SK-N-MC (cell line): ENCODE measurements around the gene VPS37C.
"Not testable (repeated sequence)": the region's sequence is repeated elsewhere in the genome, so short reads cannot be mapped to it uniquely, and the experiment has no call there.

Experiments
- DNase-seq: peaks from one replicate; pipeline ENCODE4 v3.0.0-alpha.2; 2011; ENCODE audit warnings: low read depth, low spot score
- H3K27ac ChIP-seq: fragments of 200-600 bp; sonication (generic); 2 replicates; pipeline ENCODE4 v1.5.1; 2016; ENCODE audit warnings: mixed run types
- H3K36me3 ChIP-seq: fragments of 200-600 bp; sonication (generic); 2 replicates; pipeline ENCODE4 v1.6.1; 2017; ENCODE audit warnings: antibody characterized with exemption, low read length, mixed read lengths; ENCODE audit not compliant: insufficient read depth
- H3K4me3 ChIP-seq: fragments of 200-600 bp; sonication (generic); 2 replicates; pipeline ENCODE4 v1.5.1; 2016
- H3K9ac ChIP-seq: fragments of 200-600 bp; sonication (generic); 2 replicates; pipeline ENCODE4 v1.8.0; 2017; ENCODE audit warnings: mixed run types, mixed read lengths; ENCODE audit not compliant: insufficient read length
- H3K9me3 ChIP-seq: fragments of 200-600 bp; sonication (generic); 2 replicates; pipeline ENCODE4 v1.6.1; 2017; ENCODE audit warnings: low read depth, mild to moderate bottlenecking, antibody characterized with exemption, low read length, moderate library complexity, mixed read lengths
- EZH2 ChIP-seq: fragments of 200-600 bp; sonication (generic); IDR thresholded peaks from one replicate; pipeline ENCODE4 v1.6.1; 2017; ENCODE audit warnings: antibody characterized with exemption
- FOXP2 ChIP-seq: optimal IDR thresholded peaks from 2 replicates; pipeline ENCODE3; 2011; ENCODE audit warnings: mild to moderate bottlenecking, moderate library complexity; ENCODE audit not compliant: insufficient read depth; ENCODE audit errors: extremely low read length, control extremely low read depth
- POLR2AphosphoS5 ChIP-seq: IDR thresholded peaks from 2 replicates; pipeline ENCODE4 v1.6.1; 2012; ENCODE audit warnings: mild to moderate bottlenecking, low read depth, low read length, borderline replicate concordance

The VPS37C gene

GRCh38 chr11:61171907-61172306 is 10.7 kb upstream of the VPS37C start:
- Histone ChIP-seq H3K9ac (no peak overlapping the region), H3K4me3 (no peak overlapping the region)

GRCh38 chr11:61170566-61170965 is 9.3 kb upstream of the VPS37C start:
- H3K9ac ChIP-seq, result no peak overlapping the region
- H3K36me3 ChIP-seq, result no peaks in the 10 kb centered on the region
- no peak overlapping the region for H3K27ac ChIP-seq
- H3K4me3 ChIP-seq, result no peak overlapping the region
- H3K9me3 ChIP-seq, result no peaks in the 10 kb centered on the region
- TF ChIP-seq EZH2 (no peak), POLR2AphosphoS5 (no peak), FOXP2 (no peak)
- no peak for DNase-seq

More at GRCh38 chr11:61171907-61172306, 10.7 kb upstream of the VPS37C start:
- Histone ChIP-seq H3K27ac (no peak overlapping the region), H3K9me3 (no peaks in the 10 kb centered on the region), H3K36me3 (no peaks in the 10 kb centered on the region)
- DNase-seq, result no peak
- TF ChIP-seq POLR2AphosphoS5 (no peak), EZH2 (no peak), FOXP2 (no peak)

GRCh38 chr11:61168800-61169199 is 7.6 kb upstream of the VPS37C start:
- H3K9ac ChIP-seq, result no peak overlapping the region
- no peak overlapping the region for H3K27ac ChIP-seq
- no peaks in the 10 kb centered on the region for H3K36me3 ChIP-seq
- no peak for DNase-seq
- no peak overlapping the region for H3K4me3 ChIP-seq
- TF ChIP-seq FOXP2 (no peak), POLR2AphosphoS5 (no peak), EZH2 (no peak)
- H3K9me3 ChIP-seq, result no peaks in the 10 kb centered on the region

- Histone ChIP-seq H3K36me3 (no peaks in the 10 kb centered on the region), H3K9me3 (no peaks in the 10 kb centered on the region), H3K9ac (no peak overlapping the region), H3K27ac (no peak overlapping the region), H3K4me3 (no peak overlapping the region)
- TF ChIP-seq EZH2 (no peak), POLR2AphosphoS5 (no peak), FOXP2 (no peak)
- DNase-seq, result no peak
These were observed 6.9 kb upstream of the VPS37C start for GRCh38 chr11:61168042-61168688.

GRCh38 chr11:61166331-61166730 is 5.1 kb upstream of the VPS37C start:
- H3K9ac ChIP-seq, H3K36me3 ChIP-seq, H3K27ac ChIP-seq, DNase-seq, H3K4me3 ChIP-seq, H3K9me3 ChIP-seq: not testable (repeated sequence)

- not testable (repeated sequence) for H3K9me3 ChIP-seq, DNase-seq, H3K27ac ChIP-seq, H3K4me3 ChIP-seq, H3K9ac ChIP-seq, H3K36me3 ChIP-seq
These were observed 4.6 kb upstream of the VPS37C start for GRCh38 chr11:61165785-61166184.

GRCh38 chr11:61164606-61165424 is 3.6 kb upstream of the VPS37C start:
- H3K9ac ChIP-seq, result no peak overlapping the region
- H3K36me3 ChIP-seq, result no peaks in the 10 kb centered on the region
- TF ChIP-seq EZH2 (no peak), POLR2AphosphoS5 (no peak), FOXP2 (no peak)
- no peak overlapping the region for H3K27ac ChIP-seq
- H3K9me3 ChIP-seq, result no peaks in the 10 kb centered on the region
- no peak for DNase-seq
- no peak overlapping the region for H3K4me3 ChIP-seq

- Histone ChIP-seq H3K9me3 (no peaks in the 10 kb centered on the region), H3K36me3 (no peaks in the 10 kb centered on the region), H3K27ac (no peak overlapping the region), H3K4me3 (no peak overlapping the region), H3K9ac (no peak overlapping the region)
- DNase-seq, result no peak
- TF ChIP-seq POLR2AphosphoS5 (no peak), FOXP2 (no peak), EZH2 (no peak)
These were observed 2.7 kb upstream of the VPS37C start for GRCh38 chr11:61163714-61164605.
